ENCODE results near the gene SERPINE1. TPM values are rescaled to one million over a fixed set of nuclear protein-coding genes. Genes with fewer than 3 reads are reported as not detected.

The SERPINE1 gene
- total and polyA plus RNA-seq, 2 of the 13 experiments (the other 11 are each of a cell fraction or from before 2014, with no cell fraction given) = 21.2 to 1,576 TPM

DNA sequence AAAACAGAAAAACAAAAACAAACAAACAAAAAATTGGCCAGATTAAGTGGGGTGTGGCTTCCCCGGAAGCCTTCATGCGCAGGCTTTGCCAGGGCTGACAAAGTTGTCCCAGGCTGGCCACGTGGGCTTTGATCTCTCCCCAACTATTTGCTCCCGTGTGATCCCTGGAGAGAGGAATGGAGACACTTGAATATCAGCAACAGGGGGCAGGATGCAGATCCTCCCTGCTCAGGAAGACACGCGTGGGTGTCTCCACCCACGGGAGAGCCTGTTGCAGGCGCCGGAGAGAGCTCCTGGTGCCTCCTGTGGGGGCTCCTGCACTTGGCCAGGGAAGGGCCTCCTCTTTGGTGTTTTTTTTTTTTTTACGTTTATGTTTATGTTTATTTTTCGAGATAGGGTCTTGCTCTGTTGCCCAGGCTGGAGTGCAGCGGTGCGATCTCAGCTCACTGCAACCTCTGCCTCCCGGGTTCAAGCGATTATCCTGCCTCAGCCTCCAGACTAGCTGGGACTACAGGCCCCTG lies 22.7 kb upstream of the SERPINE1 start (continued):
- TF ChIP-seq ZNF761 (CRISPR knock-in tag; conservative IDR thresholded peaks at IDR 0.05) = no peak
- no peak for TF ChIP-seq SRSF4 (IDR thresholded peaks at IDR 0.05; ENCODE audit: low read depth, low read length, poor library complexity, severe bottlenecking)
- TF ChIP-seq ELF1 (CRISPR knock-in tag; IDR thresholded peaks at IDR 0.05) = no peak; the same call in 1 of the 2 replicates
- no peak for TF ChIP-seq ISX (CRISPR knock-in tag; conservative IDR thresholded peaks at IDR 0.05)
- TF ChIP-seq RBAK (CRISPR knock-in tag; IDR thresholded peaks at IDR 0.05) = no peak
- peak; percentile 45; the same call in 1 of the 2 replicates for TF ChIP-seq FOXA3 (CRISPR knock-in tag; IDR thresholded peaks at IDR 0.05)
- TF ChIP-seq, protein P1, sequence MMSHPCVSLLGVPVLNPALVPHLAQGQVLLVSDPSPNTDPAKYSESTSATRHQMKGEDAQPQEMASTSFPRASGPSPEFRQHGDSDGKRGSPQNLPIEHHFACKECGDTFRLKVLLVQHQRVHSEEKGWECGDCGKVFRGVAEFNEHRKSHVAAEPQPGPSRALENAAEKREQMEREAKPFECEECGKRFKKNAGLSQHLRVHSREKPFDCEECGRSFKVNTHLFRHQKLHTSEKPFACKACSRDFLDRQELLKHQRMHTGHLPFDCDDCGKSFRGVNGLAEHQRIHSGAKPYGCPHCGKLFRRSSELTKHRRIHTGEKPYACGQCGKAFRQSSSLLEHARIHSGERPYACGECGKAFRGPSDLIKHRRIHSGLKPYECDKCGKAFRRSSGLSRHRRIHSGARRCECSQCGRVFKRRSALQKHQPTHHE (CRISPR knock-in tag; IDR thresholded peaks at IDR 0.05; ENCODE audit: borderline replicate concordance) = no peak
- TF ChIP-seq NFRKB (IDR thresholded peaks at IDR 0.05) = no peak
- TF ChIP-seq, protein P2, sequence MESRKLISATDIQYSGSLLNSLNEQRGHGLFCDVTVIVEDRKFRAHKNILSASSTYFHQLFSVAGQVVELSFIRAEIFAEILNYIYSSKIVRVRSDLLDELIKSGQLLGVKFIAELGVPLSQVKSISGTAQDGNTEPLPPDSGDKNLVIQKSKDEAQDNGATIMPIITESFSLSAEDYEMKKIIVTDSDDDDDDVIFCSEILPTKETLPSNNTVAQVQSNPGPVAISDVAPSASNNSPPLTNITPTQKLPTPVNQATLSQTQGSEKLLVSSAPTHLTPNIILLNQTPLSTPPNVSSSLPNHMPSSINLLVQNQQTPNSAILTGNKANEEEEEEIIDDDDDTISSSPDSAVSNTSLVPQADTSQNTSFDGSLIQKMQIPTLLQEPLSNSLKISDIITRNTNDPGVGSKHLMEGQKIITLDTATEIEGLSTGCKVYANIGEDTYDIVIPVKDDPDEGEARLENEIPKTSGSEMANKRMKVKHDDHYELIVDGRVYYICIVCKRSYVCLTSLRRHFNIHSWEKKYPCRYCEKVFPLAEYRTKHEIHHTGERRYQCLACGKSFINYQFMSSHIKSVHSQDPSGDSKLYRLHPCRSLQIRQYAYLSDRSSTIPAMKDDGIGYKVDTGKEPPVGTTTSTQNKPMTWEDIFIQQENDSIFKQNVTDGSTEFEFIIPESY (CRISPR knock-in tag; IDR thresholded peaks at IDR 0.05) = no peak
- no peak for TF ChIP-seq THYN1 (CRISPR knock-in tag; IDR thresholded peaks at IDR 0.05; ENCODE audit: borderline replicate concordance, low read depth)
- no peak for TF ChIP-seq ZFP36L2 (CRISPR knock-in tag; IDR thresholded peaks at IDR 0.05)
- TF ChIP-seq ZBTB3 (CRISPR knock-in tag; IDR thresholded peaks at IDR 0.05; ENCODE audit: borderline replicate concordance, low read depth) = no peak
- TF ChIP-seq ZNF382 (CRISPR knock-in tag; IDR thresholded peaks at IDR 0.05; ENCODE audit: borderline replicate concordance) = no peak
- TF ChIP-seq MAFF (IDR thresholded peaks at IDR 0.05; ENCODE audit: low read depth, low read length) = no peak
- no peak for TF ChIP-seq ZNF562 (CRISPR knock-in tag; IDR thresholded peaks at IDR 0.05; ENCODE audit: borderline replicate concordance)
- TF ChIP-seq RFXANK (CRISPR knock-in tag; IDR thresholded peaks at IDR 0.05) = no peak
- TF ChIP-seq HMG20B (CRISPR knock-in tag; conservative IDR thresholded peaks at IDR 0.05) = no peak
- no peak for TF ChIP-seq MYNN (CRISPR knock-in tag; IDR thresholded peaks at IDR 0.05; ENCODE audit: low read depth)
- TF ChIP-seq, protein P3, sequence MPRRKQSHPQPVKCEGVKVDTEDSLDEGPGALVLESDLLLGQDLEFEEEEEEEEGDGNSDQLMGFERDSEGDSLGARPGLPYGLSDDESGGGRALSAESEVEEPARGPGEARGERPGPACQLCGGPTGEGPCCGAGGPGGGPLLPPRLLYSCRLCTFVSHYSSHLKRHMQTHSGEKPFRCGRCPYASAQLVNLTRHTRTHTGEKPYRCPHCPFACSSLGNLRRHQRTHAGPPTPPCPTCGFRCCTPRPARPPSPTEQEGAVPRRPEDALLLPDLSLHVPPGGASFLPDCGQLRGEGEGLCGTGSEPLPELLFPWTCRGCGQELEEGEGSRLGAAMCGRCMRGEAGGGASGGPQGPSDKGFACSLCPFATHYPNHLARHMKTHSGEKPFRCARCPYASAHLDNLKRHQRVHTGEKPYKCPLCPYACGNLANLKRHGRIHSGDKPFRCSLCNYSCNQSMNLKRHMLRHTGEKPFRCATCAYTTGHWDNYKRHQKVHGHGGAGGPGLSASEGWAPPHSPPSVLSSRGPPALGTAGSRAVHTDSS (CRISPR knock-in tag; conservative IDR thresholded peaks at IDR 0.05) = no peak
- no peak for TF ChIP-seq REL (CRISPR knock-in tag; conservative IDR thresholded peaks at IDR 0.05)
- TF ChIP-seq ZNF317 (CRISPR knock-in tag; IDR thresholded peaks at IDR 0.05) = no peak
- TF ChIP-seq MIXL1 (CRISPR knock-in tag; IDR thresholded peaks at IDR 0.05) = no peak
- no peak for TF ChIP-seq RBM22 (optimal IDR thresholded peaks at IDR 0.05; ENCODE audit: low read length)
- no peak for TF ChIP-seq CCAR2 (optimal IDR thresholded peaks at IDR 0.05; ENCODE audit: low read depth, low read length)
- TF ChIP-seq ZIK1 (CRISPR knock-in tag; IDR thresholded peaks at IDR 0.05; ENCODE audit: borderline replicate concordance, low read depth) = no peak
- no peak for TF ChIP-seq SMAD9 (CRISPR knock-in tag; IDR thresholded peaks at IDR 0.05)
- TF ChIP-seq ZNF672 (CRISPR knock-in tag; IDR thresholded peaks at IDR 0.05) = no peak
- no peak for TF ChIP-seq NFKB2 (CRISPR knock-in tag; IDR thresholded peaks at IDR 0.05; ENCODE audit: borderline replicate concordance)

All from HepG2 (cell line).